Measurements from ENCODE around the gene FBRSL1.

GRCh38 chr12:132559652-132560363 is 69.9 kb downstream of the FBRSL1 start:
- TF ChIP-seq CTCF (IDR thresholded peaks at IDR 0.05) (no peak), POLR2A (IDR thresholded peaks at IDR 0.05) (no peak)

Data from heart left ventricle (tissue), 13 donors.